Activated CD8-positive, alpha-beta memory T cell treated with anti-CD3 and anti-CD28 coated beads for 1 hour (primary cell): ENCODE data around the gene C4orf50.

Experiments used
- DNase-seq, 2 donors: peaks; one replicate each; pipeline ENCODE4 v3.0.0-alpha.2; 2020; ENCODE audit warnings: low read depth in 1 of 2; ENCODE audit errors: extremely low read depth in 1 of 2

The C4orf50 gene

GRCh38 chr4:5894266-5894665 lies 124.0 kb downstream of the C4orf50 start:
- DNase-seq = no peak

DNA sequence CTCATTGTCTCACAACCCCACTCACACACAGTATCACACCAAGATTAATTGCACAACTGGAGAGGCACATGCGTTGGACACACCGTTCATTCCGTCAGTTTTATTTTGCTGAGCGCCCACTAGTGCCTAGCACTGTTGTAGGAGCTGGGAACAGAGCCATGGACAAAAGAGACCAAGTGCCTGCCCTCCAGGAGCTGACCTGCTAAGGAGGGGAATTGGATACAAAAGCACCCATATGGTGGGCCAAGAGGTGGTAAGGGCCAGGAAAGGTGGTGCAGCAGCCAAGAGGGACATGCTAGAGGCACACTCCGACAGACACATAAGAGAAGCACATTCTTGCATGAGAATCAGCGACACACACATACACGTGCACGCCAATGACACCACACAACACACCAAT lies 124.6 kb downstream of the C4orf50 start:
- no peak for DNase-seq

- no peak for DNase-seq
Observed at GRCh38 chr4:5893004-5893580, 125.1 kb downstream of the C4orf50 start, which contains the start of gene CRMP1. TSS of gene CRMP1 (minus strand) at chr4:5893086. CDS start at chr4:5892969, 117 bp downstream.

- no peak for DNase-seq
Observed at GRCh38 chr4:5892323-5893003, 125.8 kb downstream of the C4orf50 start.

DNA sequence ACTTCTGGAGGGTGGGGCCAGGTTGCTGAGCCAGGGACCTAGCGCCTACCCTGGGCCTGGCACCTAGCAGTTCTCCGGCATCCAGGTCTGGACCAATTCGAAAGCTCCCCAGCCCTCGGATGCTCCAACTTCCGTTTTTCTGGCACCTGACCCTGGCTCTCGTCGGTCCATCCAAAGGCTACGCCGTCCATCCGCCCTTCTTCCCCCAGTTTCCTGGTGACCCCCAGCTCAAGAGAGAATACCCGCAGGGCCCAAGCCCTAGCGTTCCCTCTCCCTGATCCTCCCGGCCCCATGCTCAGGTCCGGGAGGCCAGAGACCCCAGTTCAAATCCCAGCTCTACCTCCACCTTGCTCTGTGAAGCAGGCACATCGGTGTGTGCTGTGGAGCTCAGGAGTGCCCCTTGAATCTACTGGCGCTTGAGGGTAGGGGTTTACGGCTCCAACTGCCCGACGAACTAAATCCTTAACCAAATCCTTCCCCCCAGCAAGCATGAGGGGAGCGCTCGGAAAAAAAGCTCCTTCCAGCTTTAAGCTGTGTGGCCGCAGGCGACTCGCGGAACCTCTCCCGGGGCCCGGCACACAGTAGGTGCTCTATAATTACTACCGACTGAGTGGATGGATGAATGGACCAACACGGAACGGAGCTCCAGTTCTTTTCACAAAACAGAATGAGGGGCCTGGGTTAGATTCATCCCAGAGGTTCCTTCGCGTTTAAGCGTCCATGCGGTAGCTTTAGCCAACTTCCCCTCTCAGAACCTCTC lies 126.5 kb downstream of the C4orf50 start:
- no peak for DNase-seq

- no peak for DNase-seq
Observed at GRCh38 chr4:5890063-5890727, 128.0 kb downstream of the C4orf50 start.

DNA sequence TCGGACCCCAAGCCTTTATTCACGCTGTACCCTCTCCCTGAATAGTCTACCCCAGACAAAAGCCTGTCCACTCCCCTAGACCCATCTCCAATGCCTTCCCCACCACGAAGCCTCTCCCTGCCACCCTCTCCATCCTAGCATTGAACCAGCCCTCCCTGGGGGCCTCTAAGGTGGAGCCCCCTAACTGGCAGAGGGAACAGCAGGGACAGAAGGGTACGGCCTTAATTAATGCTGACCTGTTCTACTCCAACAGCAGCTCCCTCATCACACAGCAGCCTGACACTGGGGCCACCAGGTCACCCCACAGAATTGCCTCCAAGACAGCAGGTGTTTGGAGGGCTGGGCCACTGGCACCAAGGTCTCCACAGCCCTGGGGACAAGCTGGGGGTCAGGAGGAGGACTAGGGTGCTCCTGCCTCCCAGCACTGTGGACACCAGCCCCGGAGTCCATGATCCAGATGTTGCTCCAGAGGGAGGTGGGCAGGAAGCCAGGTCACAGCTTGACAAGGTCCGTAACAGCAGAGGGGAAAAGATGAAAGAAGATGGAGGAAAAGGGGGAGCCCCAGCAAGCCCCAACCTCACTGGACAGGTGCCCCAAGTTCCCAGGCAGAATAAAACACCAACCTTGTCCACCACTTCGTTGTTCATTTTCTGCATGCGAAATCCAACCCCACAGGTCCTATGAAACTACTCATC lies 129.1 kb downstream of the C4orf50 start:
- DNase-seq = no peak

DNA sequence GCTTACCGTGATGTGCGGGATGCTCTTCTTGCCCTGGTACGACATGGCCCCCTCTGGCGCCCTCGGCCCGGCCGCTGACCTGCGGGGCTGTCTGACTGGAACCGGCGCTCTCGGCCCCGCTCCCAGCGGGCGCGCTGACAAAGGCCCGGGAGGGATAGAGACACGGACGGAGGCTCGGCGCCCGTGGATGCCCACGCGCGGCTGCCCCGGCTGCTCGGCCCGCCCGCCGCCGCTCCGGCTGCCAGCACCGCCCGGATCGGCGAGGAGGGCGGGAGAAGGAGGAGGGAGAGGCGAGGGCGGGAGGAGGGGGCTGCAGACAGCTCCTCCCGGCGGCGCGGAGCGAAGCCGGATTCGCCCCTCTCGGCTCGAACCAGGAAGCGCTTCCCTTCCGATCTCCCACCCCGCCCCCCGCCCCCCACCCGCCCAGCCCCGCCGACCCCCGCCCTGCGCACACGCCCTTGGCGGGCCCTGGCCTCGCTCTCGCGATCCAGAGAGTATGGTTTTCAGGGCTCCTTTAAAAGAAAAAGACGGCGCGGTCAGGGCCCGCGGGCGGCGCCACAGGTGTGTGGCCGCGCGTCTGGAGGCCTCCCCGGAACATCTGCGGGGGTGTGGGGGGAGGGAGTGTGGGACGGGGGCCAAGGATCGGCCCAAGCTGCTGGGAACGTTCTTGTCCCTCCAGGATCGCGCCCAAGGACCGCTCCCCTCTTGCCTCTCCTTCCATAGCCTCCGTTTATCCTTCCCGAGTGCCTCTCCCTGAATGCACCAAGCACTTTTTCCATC lies 129.8 kb downstream of the C4orf50 start:
- DNase-seq = no peak

DNA sequence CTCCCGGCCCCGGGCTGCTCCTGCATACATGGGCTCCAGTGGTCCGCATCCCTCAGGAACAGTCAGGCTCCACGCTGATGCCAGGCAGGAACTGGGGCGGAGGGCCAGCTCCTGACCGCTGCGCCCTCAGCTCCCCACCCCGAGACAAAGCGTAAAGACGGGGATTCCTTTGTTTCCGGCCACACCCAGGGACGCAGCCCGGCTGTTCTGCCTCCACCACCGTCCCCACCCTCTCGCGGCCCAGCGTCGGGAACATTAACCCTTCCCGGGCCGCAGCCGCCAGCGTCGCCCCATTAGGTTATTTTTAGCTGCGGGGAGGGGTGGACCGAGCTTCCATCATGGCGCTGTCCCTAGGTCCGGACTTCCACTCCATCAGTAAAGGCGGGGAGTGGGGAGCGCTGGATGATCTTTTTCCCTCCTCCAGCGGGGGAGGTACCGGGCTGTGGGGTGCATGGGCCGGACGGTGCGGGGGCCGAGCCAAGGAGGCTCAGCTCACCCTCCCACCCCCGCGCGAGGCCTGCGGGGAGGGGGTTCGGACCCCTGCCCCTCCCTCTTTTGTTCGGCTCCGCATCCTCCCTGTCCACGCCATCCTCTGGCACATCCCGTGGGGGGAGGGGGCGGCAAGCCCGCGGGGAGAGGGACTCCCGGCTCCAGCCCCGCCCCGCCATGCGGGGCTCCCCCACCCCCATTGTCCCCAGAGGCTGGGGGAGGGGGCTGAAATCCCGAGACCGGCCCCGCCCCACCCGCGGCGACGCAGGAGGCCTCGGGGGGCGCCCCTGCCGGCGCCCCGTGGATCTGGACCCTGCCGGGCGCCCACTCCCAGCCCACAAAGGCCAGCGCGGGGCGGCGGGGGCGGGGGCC lies 130.6 kb downstream of the C4orf50 start:
- DNase-seq = no peak

DNA sequence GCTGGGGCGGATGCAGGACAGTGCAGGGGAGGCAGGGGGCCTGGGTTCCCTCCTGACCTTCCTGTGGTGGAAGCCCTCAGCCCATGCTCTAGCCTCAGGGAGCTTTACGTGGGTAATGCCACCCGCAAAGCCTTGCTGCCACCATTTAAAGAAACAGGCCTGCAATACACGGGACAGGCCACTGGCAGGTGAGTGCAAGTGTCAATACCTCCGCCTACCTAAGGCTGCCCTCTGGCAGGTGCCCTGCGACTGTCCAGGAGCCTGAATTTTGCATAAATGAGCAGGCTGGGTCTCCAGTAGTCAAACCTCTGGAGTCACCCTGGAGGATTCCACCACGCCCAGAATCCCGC lies 131.2 kb downstream of the C4orf50 start:
- no peak for DNase-seq

DNA sequence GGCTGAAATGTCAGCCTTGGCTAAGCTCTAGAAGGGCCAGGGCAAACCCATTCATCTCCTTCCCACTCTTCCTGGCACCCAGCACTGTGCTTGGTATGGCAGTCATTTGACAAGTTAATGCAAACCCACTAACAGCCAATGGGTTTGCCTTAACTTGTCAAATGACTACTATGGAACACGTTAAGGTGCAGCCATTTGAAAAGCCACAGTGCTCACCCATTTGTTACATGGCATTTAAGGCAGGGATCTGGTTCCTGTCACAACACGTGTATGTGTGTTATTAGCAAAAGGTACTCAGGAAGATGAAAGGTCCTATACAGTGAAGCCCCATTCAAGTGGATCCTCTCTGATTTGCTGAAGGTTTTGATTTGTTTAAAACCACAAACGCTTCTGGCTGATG lies 132.5 kb downstream of the C4orf50 start:
- no peak for DNase-seq

- no peak for DNase-seq
Observed at GRCh38 chr4:5884796-5885195, 133.4 kb downstream of the C4orf50 start.

- DNase-seq = no peak
Observed at GRCh38 chr4:5883916-5884315, 134.3 kb downstream of the C4orf50 start.

- no peak for DNase-seq
Observed at GRCh38 chr4:5882947-5883346, 135.3 kb downstream of the C4orf50 start.

- DNase-seq = no peak
Observed at GRCh38 chr4:5881340-5881739, 136.9 kb downstream of the C4orf50 start.

DNA sequence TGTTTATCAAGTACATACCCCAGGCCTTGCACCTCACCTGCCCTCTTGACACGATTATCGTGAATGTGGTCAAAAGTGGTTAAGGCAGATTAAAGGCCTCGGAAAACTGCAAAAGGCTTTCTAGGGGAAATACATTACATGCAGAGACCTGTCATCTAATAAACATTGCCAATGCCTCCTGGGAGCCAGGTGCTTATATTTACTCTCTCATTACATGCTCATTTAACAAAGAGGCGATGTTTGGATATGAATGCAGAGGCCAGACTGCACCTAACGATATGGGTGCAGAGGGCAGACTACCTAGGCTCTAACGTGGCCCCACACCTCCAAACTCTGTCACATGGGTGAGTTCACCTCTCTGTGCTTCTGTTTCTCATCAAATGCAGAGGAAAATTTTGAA lies 139.9 kb downstream of the C4orf50 start:
- DNase-seq = no peak

- DNase-seq = no peak
Observed at GRCh38 chr4:5877392-5877791, 140.8 kb downstream of the C4orf50 start.

DNA sequence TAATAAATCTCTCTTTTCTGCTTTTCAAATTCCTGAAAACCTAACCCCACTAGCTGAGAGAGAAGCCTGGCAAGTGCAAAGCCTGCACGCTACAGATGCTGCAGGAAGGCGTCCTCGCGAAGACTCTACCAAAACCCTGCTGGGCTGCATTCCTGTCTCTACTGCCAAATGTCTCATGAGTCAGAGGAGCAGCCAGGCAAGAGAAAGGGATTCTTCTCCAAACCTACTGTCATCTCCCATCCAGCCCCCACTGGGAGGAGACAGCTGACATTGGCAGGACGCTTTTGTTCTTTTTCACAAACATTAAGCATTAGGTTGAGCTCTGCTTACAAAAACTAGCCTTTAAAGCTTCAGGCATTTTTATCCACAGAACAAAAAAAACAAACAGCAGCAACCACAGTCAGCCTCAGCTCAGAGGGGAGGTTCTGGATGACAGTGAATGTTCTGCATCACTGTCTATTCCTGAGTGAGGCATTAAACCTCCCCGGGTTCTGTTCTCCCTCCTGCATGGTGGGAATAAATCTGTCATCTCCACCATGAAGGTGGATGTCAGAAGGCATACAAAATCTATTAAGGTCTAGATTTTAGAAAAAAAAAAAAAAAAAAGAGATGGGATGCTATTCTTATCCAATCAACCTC lies 143.3 kb downstream of the C4orf50 start:
- no peak for DNase-seq

GRCh38 chr4:5870701-5871100 lies 147.5 kb downstream of the C4orf50 start:
- no peak for DNase-seq
